ENCODE measurements around the gene ARHGEF26. TPM values are rescaled to one million over a fixed set of nuclear protein-coding genes. Genes with fewer than 3 reads are reported as not detected.
A peak's percentile ranks its signal among the peaks of the same experiment; 100 is the strongest.

Gene ARHGEF26
- total and polyA plus RNA-seq, 2 experiments from 2014 or later, result 9.4 to 16.9 TPM

GRCh38 chr3:154135511-154136173 lies 14.5 kb downstream of the ARHGEF26 start:
- Histone ChIP-seq H3K9me2 (ENCODE audit: insufficient read depth) (no peaks in the 10 kb centered on the region), H3K36me3 (ENCODE audit: insufficient read depth) (no peaks in the 10 kb centered on the region), H3K27ac (ENCODE audit: low read depth) (no peak overlapping the region), H3K27me3 (ENCODE audit: insufficient read depth) (no peaks in the 10 kb centered on the region), H3K4me2 (no peak overlapping the region), H3K4me1 (ENCODE audit: insufficient read depth) (peaks cover 7% of the 10 kb centered on the region), H4K20me1 (replicated peaks; ENCODE audit: insufficient read depth) (no peaks in the 10 kb centered on the region; the same call in 1 of the 2 replicates), H2AFZ (no peak overlapping the region), H3K4me3 (no peak overlapping the region), H3F3A (replicated peaks; ENCODE audit: low read depth) (no peaks in the 10 kb centered on the region), H3K79me2 (replicated peaks; ENCODE audit: insufficient read depth) (peaks cover 39% of the 10 kb centered on the region)
- Mint-ChIP-seq H3K36me3 (ENCODE audit: low read depth) (no peaks in the 10 kb centered on the region), H3K9me3 (no peaks in the 10 kb centered on the region), H3K27me3 (ENCODE audit: insufficient read depth, low read depth, poor library complexity) (no peaks in the 10 kb centered on the region), H3K27ac (0 out of 2 replicates have a peak overlapping the region, but pooled peaks have one; percentile 35), H3K4me3 (no peak overlapping the region), H3K4me1 (peaks cover 21% of the 10 kb centered on the region)
- DNase-seq (ENCODE audit: low spot score) (no peak), ATAC-seq (no peak)
- no peak for TF ChIP-seq POLR2AphosphoS5 (IDR thresholded peaks at IDR 0.05; ENCODE audit: low read depth)
- no peak for TF ChIP-seq REST (IDR thresholded peaks at IDR 0.05; ENCODE audit: unreplicated experiment)
- TF ChIP-seq CREB1 (CRISPR knock-in tag; IDR thresholded peaks at IDR 0.05; ENCODE audit: low read depth), result no peak
- no peak for TF ChIP-seq JUNB (IDR thresholded peaks at IDR 0.05; ENCODE audit: unreplicated experiment)
- no peak for TF ChIP-seq ETS1 (IDR thresholded peaks at IDR 0.05)
- TF ChIP-seq ZNF462 (CRISPR knock-in tag; IDR thresholded peaks at IDR 0.05), result no peak
- no peak for TF ChIP-seq STAT1 (IDR thresholded peaks at IDR 0.05; ENCODE audit: unreplicated experiment)

Data from GM23338 (cell line).